ENCODE data around the gene KLHDC8A. TPM values are rescaled to one million over a fixed set of nuclear protein-coding genes. Genes with fewer than 3 reads are reported as not detected.

KLHDC8A gene
- total RNA-seq, 1 donor from 2014 or later = not detected

GRCh38 chr1:205348554-205349487, 7.9 kb downstream of the KLHDC8A start:
- DNase-seq (ENCODE audit: low spot score) (no peak), ATAC-seq (no peak)

- no peak for ATAC-seq
- DNase-seq (ENCODE audit: low spot score) = no peak
Observed at GRCh38 chr1:205346956-205347574, 9.7 kb downstream of the KLHDC8A start.

- no peak for ATAC-seq
- no peak for DNase-seq (ENCODE audit: low spot score)
Observed at GRCh38 chr1:205345761-205346160, 11.0 kb downstream of the KLHDC8A start.

GRCh38 chr1:205344066-205344928, 12.4 kb downstream of the KLHDC8A start:
- DNase-seq (ENCODE audit: low spot score) (no peak), ATAC-seq (peak; percentile 59)

- DNase-seq (ENCODE audit: low spot score) = no peak
- peak; percentile 32 for ATAC-seq
Observed at GRCh38 chr1:205343431-205344065, 13.2 kb downstream of the KLHDC8A start.

GRCh38 chr1:205342986-205343385, 13.7 kb downstream of the KLHDC8A start:
- DNase-seq (ENCODE audit: low spot score) = no peak
- no peak for ATAC-seq

- DNase-seq (ENCODE audit: low spot score) (no peak), ATAC-seq (no peak)
Observed at GRCh38 chr1:205340676-205341075, 16.0 kb downstream of the KLHDC8A start.

- ATAC-seq (no peak), DNase-seq (ENCODE audit: low spot score) (no peak)
Observed at GRCh38 chr1:205339717-205340116, 17.0 kb downstream of the KLHDC8A start.

- no peak for ATAC-seq
- DNase-seq (ENCODE audit: low spot score) = no peak
Observed at GRCh38 chr1:205339197-205339702, 17.5 kb downstream of the KLHDC8A start.

GRCh38 chr1:205338011-205338410, 18.7 kb downstream of the KLHDC8A start:
- no peak for ATAC-seq
- no peak for DNase-seq (ENCODE audit: low spot score)

GRCh38 chr1:205337481-205337880, 19.2 kb downstream of the KLHDC8A start:
- DNase-seq (ENCODE audit: low spot score) (no peak), ATAC-seq (no peak)

GRCh38 chr1:205335692-205336091, 21.0 kb downstream of the KLHDC8A start:
- ATAC-seq = peak; percentile 99
- peak; percentile 76 for DNase-seq (ENCODE audit: low spot score)

GRCh38 chr1:205332015-205332791, 24.5 kb downstream of the KLHDC8A start:
- ATAC-seq (no peak), DNase-seq (ENCODE audit: low spot score) (no peak)

- ATAC-seq (no peak), DNase-seq (ENCODE audit: low spot score) (no peak)
Observed at GRCh38 chr1:205330150-205330549, 26.6 kb downstream of the KLHDC8A start.

- no peak for DNase-seq (ENCODE audit: low spot score)
- ATAC-seq = no peak
Observed at GRCh38 chr1:205329719-205330118, 27.0 kb downstream of the KLHDC8A start.

- DNase-seq (ENCODE audit: low spot score) (no peak), ATAC-seq (no peak)
Observed at GRCh38 chr1:205328476-205328875, 28.2 kb downstream of the KLHDC8A start.

- no peak for ATAC-seq
- DNase-seq (ENCODE audit: low spot score) = no peak
Observed at GRCh38 chr1:205326812-205327466, 29.8 kb downstream of the KLHDC8A start.

- ATAC-seq (peak; percentile 47), DNase-seq (ENCODE audit: low spot score) (peak; percentile 61)
Observed at GRCh38 chr1:205325334-205325884, 31.3 kb downstream of the KLHDC8A start.

- ATAC-seq (no peak), DNase-seq (ENCODE audit: low spot score) (no peak)
Observed at GRCh38 chr1:205324781-205325180, 31.9 kb downstream of the KLHDC8A start.

Measured in left lobe of liver (tissue), 2 donors.